Lower leg skin (tissue), 3 donors: ENCODE data around the gene FUS.

Experiments
- POLR2A ChIP-seq, 2 donors: fragments of 450-650 bp; IDR thresholded peaks; one replicate each; pipeline ENCODE4 v1.6.1; 2016 to 2017; ENCODE audit warnings: antibody characterized with exemption in 2 of 2, mild to moderate bottlenecking in 1 of 2, moderate library complexity in 1 of 2
- TF ChIP-seq, protein P1 (sequence below), 3 donors: fragments of 450-650 bp; IDR thresholded peaks; one replicate each; pipeline ENCODE4 v1.5.1; 2016; ENCODE audit warnings: antibody characterized with exemption in 3 of 3, mild to moderate bottlenecking in 3 of 3, moderate library complexity in 2 of 3

DNA sequence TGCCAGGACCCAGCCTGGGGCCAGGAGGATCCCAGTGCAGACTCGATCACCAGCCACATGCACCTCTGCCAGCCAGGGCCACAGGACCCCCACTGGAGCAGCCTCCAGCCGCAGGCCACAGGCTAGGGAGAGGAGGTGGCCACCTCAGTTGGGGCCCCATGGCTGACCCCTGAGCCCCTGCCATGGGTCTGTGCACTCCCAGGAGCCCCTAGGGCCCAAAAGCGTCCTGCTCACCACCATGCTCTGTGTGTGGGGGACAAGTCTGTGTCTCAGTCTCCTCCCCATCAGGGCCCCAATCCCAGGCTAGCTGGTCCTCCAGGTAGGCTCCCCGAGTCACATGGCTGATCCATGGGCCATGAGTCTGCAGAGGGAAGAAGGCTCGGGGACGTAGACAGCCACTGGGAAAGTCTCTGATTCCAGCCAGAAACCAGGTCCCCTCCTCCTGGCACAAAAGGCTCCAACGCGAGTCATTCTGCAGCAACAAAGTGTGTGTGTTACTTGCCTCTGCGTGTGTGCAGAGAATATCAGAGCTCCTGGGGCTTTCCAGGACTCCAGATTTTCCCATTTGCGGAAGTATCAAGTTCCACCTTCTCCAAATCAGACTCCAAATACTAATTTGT is 38.3 kb upstream of the FUS start:
- TF ChIP-seq POLR2A (IDR thresholded peaks at IDR 0.05): no peak
- TF ChIP-seq, protein P1, sequence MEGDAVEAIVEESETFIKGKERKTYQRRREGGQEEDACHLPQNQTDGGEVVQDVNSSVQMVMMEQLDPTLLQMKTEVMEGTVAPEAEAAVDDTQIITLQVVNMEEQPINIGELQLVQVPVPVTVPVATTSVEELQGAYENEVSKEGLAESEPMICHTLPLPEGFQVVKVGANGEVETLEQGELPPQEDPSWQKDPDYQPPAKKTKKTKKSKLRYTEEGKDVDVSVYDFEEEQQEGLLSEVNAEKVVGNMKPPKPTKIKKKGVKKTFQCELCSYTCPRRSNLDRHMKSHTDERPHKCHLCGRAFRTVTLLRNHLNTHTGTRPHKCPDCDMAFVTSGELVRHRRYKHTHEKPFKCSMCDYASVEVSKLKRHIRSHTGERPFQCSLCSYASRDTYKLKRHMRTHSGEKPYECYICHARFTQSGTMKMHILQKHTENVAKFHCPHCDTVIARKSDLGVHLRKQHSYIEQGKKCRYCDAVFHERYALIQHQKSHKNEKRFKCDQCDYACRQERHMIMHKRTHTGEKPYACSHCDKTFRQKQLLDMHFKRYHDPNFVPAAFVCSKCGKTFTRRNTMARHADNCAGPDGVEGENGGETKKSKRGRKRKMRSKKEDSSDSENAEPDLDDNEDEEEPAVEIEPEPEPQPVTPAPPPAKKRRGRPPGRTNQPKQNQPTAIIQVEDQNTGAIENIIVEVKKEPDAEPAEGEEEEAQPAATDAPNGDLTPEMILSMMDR (IDR thresholded peaks at IDR 0.05): no peak
